ENCODE data around the gene TMEM229B.

The TMEM229B gene

GRCh38 chr14:67505254-67505653 lies 16.7 kb upstream of the TMEM229B start:
- DNase-seq (ENCODE audit: low spot score): no peak
- TF ChIP-seq, protein P1, sequence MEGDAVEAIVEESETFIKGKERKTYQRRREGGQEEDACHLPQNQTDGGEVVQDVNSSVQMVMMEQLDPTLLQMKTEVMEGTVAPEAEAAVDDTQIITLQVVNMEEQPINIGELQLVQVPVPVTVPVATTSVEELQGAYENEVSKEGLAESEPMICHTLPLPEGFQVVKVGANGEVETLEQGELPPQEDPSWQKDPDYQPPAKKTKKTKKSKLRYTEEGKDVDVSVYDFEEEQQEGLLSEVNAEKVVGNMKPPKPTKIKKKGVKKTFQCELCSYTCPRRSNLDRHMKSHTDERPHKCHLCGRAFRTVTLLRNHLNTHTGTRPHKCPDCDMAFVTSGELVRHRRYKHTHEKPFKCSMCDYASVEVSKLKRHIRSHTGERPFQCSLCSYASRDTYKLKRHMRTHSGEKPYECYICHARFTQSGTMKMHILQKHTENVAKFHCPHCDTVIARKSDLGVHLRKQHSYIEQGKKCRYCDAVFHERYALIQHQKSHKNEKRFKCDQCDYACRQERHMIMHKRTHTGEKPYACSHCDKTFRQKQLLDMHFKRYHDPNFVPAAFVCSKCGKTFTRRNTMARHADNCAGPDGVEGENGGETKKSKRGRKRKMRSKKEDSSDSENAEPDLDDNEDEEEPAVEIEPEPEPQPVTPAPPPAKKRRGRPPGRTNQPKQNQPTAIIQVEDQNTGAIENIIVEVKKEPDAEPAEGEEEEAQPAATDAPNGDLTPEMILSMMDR (IDR thresholded peaks at IDR 0.05; ENCODE audit: extremely low read depth, missing control alignments): no peak

GRCh38 chr14:67503331-67503730 lies 14.8 kb upstream of the TMEM229B start:
- TF ChIP-seq, protein P1 (IDR thresholded peaks at IDR 0.05; ENCODE audit: extremely low read depth, missing control alignments): no peak
- no peak for DNase-seq (ENCODE audit: low spot score)

DNA sequence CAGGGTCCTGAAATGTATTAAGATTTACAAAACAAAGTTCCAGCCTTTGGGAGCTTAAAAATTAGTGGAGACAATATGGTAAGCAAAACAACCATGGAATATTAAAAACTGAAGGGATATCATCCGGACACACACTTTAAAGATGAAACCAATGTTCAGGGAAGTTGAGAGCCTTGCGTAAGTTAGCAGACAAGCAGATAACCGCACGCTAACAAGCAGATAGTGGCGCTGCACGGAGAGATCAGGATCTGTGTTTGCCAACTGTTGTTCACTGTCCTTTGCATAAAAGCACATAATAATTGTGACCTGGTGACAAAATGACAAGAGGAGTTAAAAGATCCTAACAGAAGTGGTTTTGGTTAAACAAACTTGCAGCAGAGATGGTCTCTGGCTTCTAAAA lies 14.3 kb upstream of the TMEM229B start:
- DNase-seq (ENCODE audit: low spot score): no peak
- TF ChIP-seq, protein P1 (IDR thresholded peaks at IDR 0.05; ENCODE audit: extremely low read depth, missing control alignments): no peak

- no peak for DNase-seq (ENCODE audit: low spot score)
- TF ChIP-seq, protein P1 (IDR thresholded peaks at IDR 0.05; ENCODE audit: extremely low read depth, missing control alignments): no peak
Observed at GRCh38 chr14:67501670-67502069, 13.1 kb upstream of the TMEM229B start.

DNA sequence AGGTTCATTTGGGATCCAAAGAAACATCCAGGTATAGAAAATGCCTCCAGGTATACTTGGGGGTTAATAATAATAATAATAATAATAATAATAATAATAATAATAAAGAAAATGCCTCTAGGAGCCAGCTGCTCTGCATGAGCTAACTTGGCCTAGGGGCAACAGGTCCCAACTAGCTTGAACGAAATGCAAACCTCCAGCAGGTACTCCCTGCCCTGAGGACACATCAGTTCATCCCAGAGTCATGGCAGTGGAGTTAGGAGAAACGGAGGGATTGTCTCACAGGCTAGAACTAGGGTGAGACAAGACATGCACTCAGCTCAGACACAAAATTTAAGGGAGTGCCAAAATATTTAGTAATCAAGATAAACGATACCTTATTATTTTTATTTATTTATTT lies 12.5 kb upstream of the TMEM229B start:
- DNase-seq (ENCODE audit: low spot score): no peak
- TF ChIP-seq, protein P1 (IDR thresholded peaks at IDR 0.05; ENCODE audit: extremely low read depth, missing control alignments): no peak

DNA sequence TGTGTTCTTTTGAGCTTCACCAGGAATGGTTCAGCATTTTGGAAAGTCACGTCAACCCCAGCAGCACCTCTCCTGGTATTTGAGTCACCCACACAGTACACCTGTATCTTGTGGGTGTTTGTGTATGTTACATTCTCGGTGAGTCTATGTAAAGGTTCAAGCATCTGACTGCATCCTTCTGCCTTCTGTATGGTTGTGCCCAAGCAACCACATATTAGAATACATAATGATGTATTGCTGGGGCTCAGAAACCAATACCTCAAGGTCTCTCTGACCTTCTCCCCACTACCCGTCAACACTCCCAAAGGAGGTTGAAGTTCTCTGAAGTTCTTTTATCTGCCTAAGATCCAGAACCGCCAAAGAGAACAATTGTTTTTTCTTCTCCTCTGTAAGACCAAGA lies 9.2 kb upstream of the TMEM229B start:
- TF ChIP-seq, protein P1 (IDR thresholded peaks at IDR 0.05; ENCODE audit: extremely low read depth, missing control alignments): no peak
- no peak for DNase-seq (ENCODE audit: low spot score)

- no peak for DNase-seq (ENCODE audit: low spot score)
Observed at GRCh38 chr14:67497216-67497615, 8.7 kb upstream of the TMEM229B start.

More at GRCh38 chr14:67497216-67497615, 8.7 kb upstream of the TMEM229B start:
- TF ChIP-seq, protein P1 (IDR thresholded peaks at IDR 0.05; ENCODE audit: extremely low read depth, missing control alignments): no peak

Data from GM20000 (cell line).